ENCODE data around the gene KAT14. TPM values are rescaled to one million over a fixed set of nuclear protein-coding genes. Genes with fewer than 3 reads are reported as not detected.

Gene KAT14
- total and polyA plus RNA-seq, 11 donors, result 4.6 to 12.3 (median 9.8) TPM

GRCh38 chr20:18164356-18164755 is 26.7 kb downstream of the KAT14 start:
- Histone ChIP-seq H3K36me3 (peaks cover 0 to 76% (median 54%) of the 10 kb centered on the region in 9 donors), H3K4me3 (no peak overlapping the region), H3K27ac (no peak overlapping the region), H3K9me3 (no peaks in the 10 kb centered on the region), H3K27me3 (no peaks in the 10 kb centered on the region), H3K4me1 (peaks cover 0 to 5% (median 0%) of the 10 kb centered on the region in 12 donors)
- DNase-seq, result no peak
- intact Hi-C loops (cut with DNase I), result no loop called here
- WGBS, 4 donors, result 92 to 99% (median 96%) methylated on average over 2 of the region's 2 CpGs
- TF ChIP-seq POLR2A (IDR thresholded peaks at IDR 0.05), result no peak
- ATAC-seq, result no peak

- WGBS, 4 donors, result 53 to 75% (median 57%) methylated on average over 3 of the region's 3 CpGs
- intact Hi-C loops (cut with DNase I), result no loop called here
- no peak for DNase-seq
- H3K27me3 ChIP-seq, result no peaks in the 10 kb centered on the region
- H3K4me1 ChIP-seq, result peaks cover 0 to 5% (median 0%) of the 10 kb centered on the region in 12 donors
- no peak for TF ChIP-seq POLR2A (IDR thresholded peaks at IDR 0.05)
- no peak for TF ChIP-seq CTCF (IDR thresholded peaks at IDR 0.05)
- H3K4me3 ChIP-seq, result no peak overlapping the region
- no peaks in the 10 kb centered on the region for H3K9me3 ChIP-seq
- H3K27ac ChIP-seq, result no peak overlapping the region
- ATAC-seq, result no peak
- peaks cover 0 to 74% (median 43%) of the 10 kb centered on the region in 9 donors for H3K36me3 ChIP-seq
Measured at GRCh38 chr20:18165553-18165952, 27.9 kb downstream of the KAT14 start.

- Histone ChIP-seq H3K27ac (no peak overlapping the region), H3K27me3 (no peaks in the 10 kb centered on the region), H3K4me1 (peaks cover 0 to 5% (median 0%) of the 10 kb centered on the region in 12 donors), H3K36me3 (peaks cover 0 to 71% (median 39%) of the 10 kb centered on the region in 9 donors), H3K4me3 (no peak overlapping the region), H3K9me3 (no peaks in the 10 kb centered on the region)
- no peak for DNase-seq
- no peak for TF ChIP-seq POLR2A (IDR thresholded peaks at IDR 0.05)
- WGBS, 4 donors, result 84 to 90% (median 87%) methylated on average over 5 of the region's 5 CpGs
- intact Hi-C loops (cut with DNase I), result no loop called here
- ATAC-seq, result no peak
Measured at GRCh38 chr20:18166241-18166881, 28.7 kb downstream of the KAT14 start.

- intact Hi-C loops (cut with DNase I), result no loop called here
- Histone ChIP-seq H3K4me3 (no peak overlapping the region), H3K27ac (no peak overlapping the region), H3K4me1 (peaks cover 0 to 5% (median 0%) of the 10 kb centered on the region in 12 donors), H3K27me3 (no peaks in the 10 kb centered on the region), H3K9me3 (no peaks in the 10 kb centered on the region), H3K36me3 (peaks cover 0 to 69% (median 38%) of the 10 kb centered on the region in 9 donors)
- ATAC-seq, result no peak
- DNase-seq, result no peak
- TF ChIP-seq POLR2A (IDR thresholded peaks at IDR 0.05) (no peak), CTCF (IDR thresholded peaks at IDR 0.05) (no peak)
- WGBS, 4 donors, result 93 to 100% (median 96%) methylated on average over 1 of the region's 1 CpG
Measured at GRCh38 chr20:18166950-18167349, 29.3 kb downstream of the KAT14 start.

GRCh38 chr20:18172379-18172778 is 34.7 kb downstream of the KAT14 start:
- no peaks in the 10 kb centered on the region for H3K27me3 ChIP-seq
- intact Hi-C loops (cut with DNase I), result no loop called here
- no peak for TF ChIP-seq CTCF (IDR thresholded peaks at IDR 0.05)
- no peak for TF ChIP-seq POLR2A (IDR thresholded peaks at IDR 0.05)
- H3K4me1 ChIP-seq, result no peaks in the 10 kb centered on the region
- H3K9me3 ChIP-seq, result no peaks in the 10 kb centered on the region
- ATAC-seq, result no peak
- no peak for DNase-seq
- H3K27ac ChIP-seq, result no peak overlapping the region
- no peak overlapping the region for H3K4me3 ChIP-seq
- peaks cover 0 to 40% (median 11%) of the 10 kb centered on the region in 9 donors for H3K36me3 ChIP-seq
- WGBS, 4 donors, result 95 to 100% (median 96%) methylated on average over 2 of the region's 2 CpGs

Data from heart left ventricle (tissue), 16 donors.